Endothelial cell of umbilical vein (primary cell): ENCODE data around the gene C3orf33. TPM values are rescaled to one million over a fixed set of nuclear protein-coding genes. Genes with fewer than 3 reads are reported as not detected.

Source experiments
- BruUV-seq: library from RNA; stranded (reverse); fragments of 400-500 nt; replicated peaks from 2 replicates; lab custom pipeline; 2021; lab: Mats Ljungman, UMichigan
- CTCF ChIA-PET: fragments of 300-600, 350-600 bp; sonication (Branson Sonifier 250); formaldehyde crosslinking; loops from one replicate; lab custom pipeline; 2021; ENCODE audit warnings: antibody characterized with exemption, inconsistent platforms; lab: Charles Lee
- POLR2A ChIA-PET: fragments of 300-600, 350-600 bp; sonication (Branson Sonifier 250); formaldehyde crosslinking; loops from one replicate; lab custom pipeline; 2021; ENCODE audit warnings: antibody characterized with exemption, inconsistent platforms; lab: Charles Lee
- DNase-seq: peaks from one replicate; pipeline ENCODE4 v3.0.0-alpha.2; 2011; ENCODE audit warnings: low read depth, low spot score
- FAIRE-seq: peaks from 2 replicates; lab custom pipeline; 2011; peaks lifted over from hg19 to GRCh38; lab: Jason Lieb, UNC
- H2AFZ ChIP-seq: 2 replicates; pipeline ENCODE4 v1.6.0; 2012; ENCODE audit warnings: low read depth, low read length, control low read depth, inconsistent platforms
- H3K27ac ChIP-seq: 2 replicates; pipeline ENCODE4 v1.5.1; 2011; ENCODE audit warnings: low read depth, mild to moderate bottlenecking, control low read depth, low read length, moderate library complexity; ENCODE audit not compliant: insufficient read depth
- H3K27me3 ChIP-seq, 2 experiments: 2 replicates each; pipeline versions ENCODE4 v1.6.0 to v1.6.1; 2011; ENCODE audit warnings: low read length in 2 of 2, mixed read lengths in 1 of 2; ENCODE audit not compliant: control insufficient read depth in 2 of 2, insufficient read depth in 2 of 2
- H3K36me3 ChIP-seq, 2 experiments: 2 replicates in 1 of 2; 3 replicates in 1 of 2; pipeline ENCODE4 v1.5.1; 2011; ENCODE audit warnings: low read length in 2 of 2, mild to moderate bottlenecking in 1 of 2, moderate library complexity in 1 of 2; ENCODE audit not compliant: control insufficient read depth in 2 of 2, insufficient read depth in 2 of 2; ENCODE audit errors: extremely low read depth in 1 of 2
- H3K4me1 ChIP-seq: 3 replicates; pipeline ENCODE4 v1.5.1; 2011; ENCODE audit warnings: mild to moderate bottlenecking, low read length; ENCODE audit not compliant: control insufficient read depth, insufficient read depth; ENCODE audit errors: extremely low read depth
- H3K4me2 ChIP-seq: 2 replicates; pipeline ENCODE4 v1.6.1; 2011; ENCODE audit warnings: low read length, control low read depth, mixed read lengths; ENCODE audit not compliant: insufficient read depth
- H3K4me3 ChIP-seq, 3 experiments: fragments of 200-600 bp in 1 of 3; sonication (generic), shearing (Covaris generic) in 1 of 3; replicated peaks in 1 of 3; 2 replicates each; pipeline ENCODE4 v1.5.1; 2011 to 2016; ENCODE audit warnings: control low read depth in 3 of 3, low read length in 3 of 3, mild to moderate bottlenecking in 2 of 3, inconsistent platforms in 1 of 3, low read depth in 1 of 3, moderate library complexity in 1 of 3; ENCODE audit not compliant: insufficient read depth in 1 of 3
- H3K79me2 ChIP-seq: 2 replicates; pipeline ENCODE4 v1.6.0; 2012; ENCODE audit warnings: low read length, inconsistent platforms; ENCODE audit not compliant: control insufficient read depth, insufficient read depth
- H3K9ac ChIP-seq: replicated peaks from 2 replicates; pipeline ENCODE3; 2011; ENCODE audit warnings: low read length, control low read depth; ENCODE audit not compliant: insufficient read depth; ENCODE audit errors: extremely low read depth
- H3K9me1 ChIP-seq: replicated peaks from 3 replicates; pipeline ENCODE4 v1.6.0; 2011; ENCODE audit warnings: mild to moderate bottlenecking, low read length; ENCODE audit not compliant: control insufficient read depth, insufficient read depth; ENCODE audit errors: extremely low read depth
- H3K9me3 ChIP-seq: replicated peaks from 2 replicates; pipeline ENCODE4 v1.5.1; 2012; ENCODE audit warnings: low read length, inconsistent platforms; ENCODE audit not compliant: control insufficient read depth, insufficient read depth
- H4K20me1 ChIP-seq: replicated peaks from 2 replicates; pipeline ENCODE3; 2011; ENCODE audit warnings: mild to moderate bottlenecking, low read length; ENCODE audit not compliant: control insufficient read depth, insufficient read depth; ENCODE audit errors: extremely low read depth
- EZH2 ChIP-seq: IDR thresholded peaks from 2 replicates; pipeline ENCODE4 v1.6.1; 2012; ENCODE audit warnings: borderline replicate concordance, low read depth, mild to moderate bottlenecking, moderate library complexity, low read length, inconsistent platforms; ENCODE audit not compliant: severe bottlenecking
- FOS ChIP-seq: IDR thresholded peaks from 2 replicates; pipeline ENCODE4 v1.6.1; 2011; ENCODE audit warnings: mild to moderate bottlenecking, low read length, moderate library complexity, borderline replicate concordance; ENCODE audit not compliant: insufficient read depth
- GATA2 ChIP-seq: IDR thresholded peaks from 2 replicates; pipeline ENCODE4 v1.7.0; 2011; ENCODE audit warnings: low read depth, mild to moderate bottlenecking, moderate library complexity, mixed read lengths, low read length; ENCODE audit not compliant: insufficient read length, insufficient read depth
- JUN ChIP-seq: IDR thresholded peaks from 2 replicates; pipeline ENCODE4 v1.6.1; 2011; ENCODE audit warnings: borderline replicate concordance, low read depth; ENCODE audit not compliant: insufficient read length, insufficient read depth
- MAX ChIP-seq: IDR thresholded peaks from 2 replicates; pipeline ENCODE4 v1.6.1; 2011; ENCODE audit not compliant: insufficient read depth, insufficient read length
- MYC ChIP-seq: IDR thresholded peaks from one replicate; pipeline ENCODE4 v1.6.1; 2011; ENCODE audit warnings: mild to moderate bottlenecking, low read depth, low read length
- POLR2A ChIP-seq: IDR thresholded peaks from 2 replicates; pipeline ENCODE4 v1.6.1; 2012; ENCODE audit warnings: low read depth, mild to moderate bottlenecking, control low read depth, low read length
- POLR2AphosphoS5 ChIP-seq: IDR thresholded peaks from 2 replicates; pipeline ENCODE4 v1.6.1; 2012; ENCODE audit warnings: low read depth, mild to moderate bottlenecking, control low read depth, low read length, moderate library complexity; ENCODE audit not compliant: insufficient read depth
- dilution Hi-C: fragments of 300-500 bp; cut with MboI; formaldehyde crosslinking; loops from one replicate; pipeline ENCODE4 v1.15.0; 2019; ENCODE audit warnings: low sequenced_read_pairs; ENCODE audit not compliant: extremely low pct_ligation_motif_present
- intact Hi-C: fragments of 100-400 bp; cut with micrococcal nuclease; formaldehyde crosslinking; loops from one replicate; pipeline ENCODE4 v1.10.0; 2022
- polyA plus RNA-seq, 4 experiments: library from polyadenylated mRNA; depleted of rRNA in 3 of 4; stranded (reverse) in 3 of 4; unstranded in 1 of 4; fragments of >200 nt; gene quantifications; 2 replicates each; pipeline versions ENCODE4 v1.2.1 to v1.2.3, GENCODE V29; 2011 to 2012; ENCODE audit warnings: missing spikeins in 1 of 4
- total RNA-seq: library from RNA; stranded (reverse); gene quantifications from 2 replicates; pipeline ENCODE4 v1.2.3, GENCODE V29; 2021
- TF ChIP-seq, protein P1 (sequence below), 2 donors: IDR thresholded peaks; 1 replicate in 1 of 2; 2 replicates in 1 of 2; pipeline ENCODE4 v1.5.1; 2011; ENCODE audit warnings: low read length in 2 of 2, mild to moderate bottlenecking in 2 of 2, moderate library complexity in 2 of 2, control low read depth in 1 of 2, inconsistent platforms in 1 of 2, low read depth in 1 of 2; ENCODE audit not compliant: insufficient read depth in 1 of 2; ENCODE audit errors: extremely low read depth in 1 of 2

C3orf33 gene
- total and polyA plus RNA-seq, 2 donors (not counting 3 experiments of a cell fraction or from before 2014, with no cell fraction given), result 1.7 to 2.3 TPM

DNA sequence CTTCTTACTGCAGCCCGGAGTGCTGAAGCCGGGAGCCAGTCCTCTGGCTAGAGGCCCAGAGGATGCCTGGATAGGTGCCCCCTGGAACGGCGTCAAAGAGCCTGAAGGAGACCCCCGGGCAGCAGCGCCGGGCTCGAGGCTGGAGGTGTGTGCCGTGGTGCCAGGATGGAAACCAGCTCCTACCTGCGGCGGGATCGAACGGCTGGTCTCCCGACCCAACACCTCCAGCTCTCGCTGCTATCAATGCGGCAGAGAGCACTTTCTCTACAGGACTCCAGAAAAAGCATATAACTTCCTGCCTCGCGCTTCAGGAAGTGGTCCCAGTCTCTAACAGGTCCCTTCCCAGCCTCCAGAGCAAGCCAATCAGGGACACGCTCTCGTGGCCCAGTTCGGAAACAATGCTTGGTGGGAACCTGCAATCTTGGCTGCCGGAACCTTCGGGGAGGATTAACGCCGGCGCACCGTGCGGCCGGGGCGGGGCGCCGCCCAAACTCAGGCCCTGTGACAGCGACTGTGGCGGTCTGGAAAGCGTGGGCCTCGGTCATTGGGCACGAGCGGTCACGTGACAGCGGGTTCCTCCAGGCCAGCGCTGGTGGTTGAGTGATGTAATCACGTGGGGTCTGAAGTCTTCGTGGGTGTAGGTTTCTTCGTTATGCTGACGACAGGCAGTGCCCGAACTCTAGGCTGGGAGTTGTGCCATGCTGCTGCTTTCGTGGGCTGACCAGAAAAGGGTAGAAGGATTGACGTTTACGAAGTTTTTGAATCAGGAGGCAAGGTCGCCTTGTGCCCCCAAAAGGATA is 48.3 kb upstream of the C3orf33 start, which contains the start of gene SLC33A1:
Gene SLC33A1, minus strand, starts transcription at position 287 of the 800 bp plus-strand sequence. CDS start 430 bp downstream, outside the sequence.
- H2AFZ ChIP-seq, result peak within 1 kb of the TSS; percentile 61
- peak within 1 kb of the TSS; percentile 56 to 96 (median 75) for H3K4me3 ChIP-seq
- H3K9ac ChIP-seq, result peak within 1 kb of the TSS; percentile 79
- H3K9me3 ChIP-seq, result no peaks in the 10 kb centered on the region
- FAIRE-seq, result peak; percentile 94
- H3K79me2 ChIP-seq, result peaks cover 38% of the 10 kb centered on the region
- peak; percentile 100 for DNase-seq
- H3K27ac ChIP-seq, result peak within 1 kb of the TSS; percentile 56
- TF ChIP-seq FOS, result no peak
- no peak for TF ChIP-seq JUN
- TF ChIP-seq POLR2A, result peak; percentile 79
- peak; percentile 27 for TF ChIP-seq MYC
- TF ChIP-seq POLR2AphosphoS5, result peak; percentile 78
- no peak for TF ChIP-seq EZH2
- peak; percentile 96 for TF ChIP-seq MAX
- TF ChIP-seq, protein P1, sequence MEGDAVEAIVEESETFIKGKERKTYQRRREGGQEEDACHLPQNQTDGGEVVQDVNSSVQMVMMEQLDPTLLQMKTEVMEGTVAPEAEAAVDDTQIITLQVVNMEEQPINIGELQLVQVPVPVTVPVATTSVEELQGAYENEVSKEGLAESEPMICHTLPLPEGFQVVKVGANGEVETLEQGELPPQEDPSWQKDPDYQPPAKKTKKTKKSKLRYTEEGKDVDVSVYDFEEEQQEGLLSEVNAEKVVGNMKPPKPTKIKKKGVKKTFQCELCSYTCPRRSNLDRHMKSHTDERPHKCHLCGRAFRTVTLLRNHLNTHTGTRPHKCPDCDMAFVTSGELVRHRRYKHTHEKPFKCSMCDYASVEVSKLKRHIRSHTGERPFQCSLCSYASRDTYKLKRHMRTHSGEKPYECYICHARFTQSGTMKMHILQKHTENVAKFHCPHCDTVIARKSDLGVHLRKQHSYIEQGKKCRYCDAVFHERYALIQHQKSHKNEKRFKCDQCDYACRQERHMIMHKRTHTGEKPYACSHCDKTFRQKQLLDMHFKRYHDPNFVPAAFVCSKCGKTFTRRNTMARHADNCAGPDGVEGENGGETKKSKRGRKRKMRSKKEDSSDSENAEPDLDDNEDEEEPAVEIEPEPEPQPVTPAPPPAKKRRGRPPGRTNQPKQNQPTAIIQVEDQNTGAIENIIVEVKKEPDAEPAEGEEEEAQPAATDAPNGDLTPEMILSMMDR (IDR thresholded peaks at IDR 0.05; ENCODE audit: extremely low read depth in 1 of 2, insufficient read depth in 1 of 2, low read depth in 1 of 2, low read length in 2 of 2), result no peak
- no peak for TF ChIP-seq GATA2
- H3K9me1 ChIP-seq, result no peaks in the 10 kb centered on the region
- no peaks in the 10 kb centered on the region for H4K20me1 ChIP-seq
- no peaks in the 10 kb centered on the region for H3K36me3 ChIP-seq
- BruUV-seq, result no TSS peak
- intact Hi-C loops (loop anchor here (1.0 to 5.0 kb wide), 6 partner anchors 16 to 693 kb away; partner anchors contain the start of genes C3orf33, GMPS and PLCH1), dilution Hi-C loops (no loop called here)
- CTCF ChIA-PET, result interaction anchor here (1.6 to 3.6 kb wide), 2 partner anchors 16 to 48 kb away, joined by 5 to 34 read pairs; partner anchors contain the start of gene C3orf33
- peak within 1 kb of the TSS; percentile 99 for H3K4me2 ChIP-seq
- H3K27me3 ChIP-seq, result no peaks in the 10 kb centered on the region
- POLR2A ChIA-PET, result interaction anchor here (1.0 to 1.5 kb wide), 3 partner anchors 16 to 48 kb away, joined by 3 to 4 read pairs (median 3); partner anchors contain the start of gene C3orf33
- H3K4me1 ChIP-seq, result peaks cover 7% of the 10 kb centered on the region
